Esophagus squamous epithelium (tissue), 5 donors: ENCODE data around the gene DHRS7C. TPM values are rescaled to one million over a fixed set of nuclear protein-coding genes. Genes with fewer than 3 reads are reported as not detected.

Experiments
- DNase-seq: peaks from one replicate; lab custom pipeline; 2025; lab: John Stamatoyannopoulos, UW
- H3K27ac ChIP-seq, 4 donors: fragments of 200-600 bp; sonication (generic); one replicate each; pipeline ENCODE4 v1.5.1; 2016 to 2019; ENCODE audit warnings: mild to moderate bottlenecking in 1 of 4
- H3K27me3 ChIP-seq, 4 donors: fragments of 200-600 bp; sonication (generic); 1 replicate in 3 of 4; 2 replicates in 1 of 4; pipeline versions ENCODE4 v1.5.1 to v1.6.0; 2017 to 2021; ENCODE audit warnings: antibody characterized with exemption in 1 of 4
- H3K36me3 ChIP-seq, 3 donors: fragments of 200-600 bp; sonication (generic); one replicate each; pipeline ENCODE4 v1.5.1; 2016 to 2019
- H3K4me1 ChIP-seq, 3 donors: fragments of 200-600 bp; sonication (generic); one replicate each; pipeline ENCODE4 v1.5.1; 2017 to 2019
- H3K4me3 ChIP-seq, 4 donors: fragments of 200-600 bp; sonication (generic); 1 replicate in 3 of 4; 2 replicates in 1 of 4; pipeline ENCODE4 v1.5.1; 2016 to 2019; ENCODE audit warnings: mild to moderate bottlenecking in 2 of 4, moderate library complexity in 1 of 4
- H3K9me3 ChIP-seq, 3 donors: fragments of 200-600 bp; sonication (generic); one replicate each; pipeline ENCODE4 v1.5.1; 2016 to 2019
- POLR2A ChIP-seq, 4 donors: fragments of 450-650 bp; IDR thresholded peaks; one replicate each; pipeline ENCODE4 v1.6.1; 2017; ENCODE audit warnings: antibody characterized with exemption in 4 of 4, mild to moderate bottlenecking in 4 of 4, moderate library complexity in 3 of 4
- WGBS, 2 donors: methylation state at CpG; one replicate each; pipeline ENCODE4 v1.1.5; 2018; 5-methylcytosine and 5-hydroxymethylcytosine counted together
- intact Hi-C: fragments of 100-400 bp; cut with DNase I; formaldehyde crosslinking; loops from one replicate; pipeline ENCODE4 v1.15.0; 2022
- total RNA-seq, 4 donors: library from RNA; depleted of rRNA; stranded (reverse); fragments of >200 nt; gene quantifications; one replicate each; pipeline ENCODE4 v1.1.0, GENCODE V29; 2016
- TF ChIP-seq, protein P1 (sequence below), 6 experiments: fragments of 450-650 bp in 4 of 6; fragments of 200-600 bp in 2 of 6; sonication (generic) in 2 of 6; IDR thresholded peaks; one replicate each; pipeline ENCODE4 v1.5.1; 2016 to 2019; ENCODE audit warnings: antibody characterized with exemption in 6 of 6, mild to moderate bottlenecking in 4 of 6, moderate library complexity in 4 of 6
- donor health status: DM: yes; HTN: yes; CAD: no.

DHRS7C gene
- total RNA-seq, 4 donors from 2014 or later, result not detected

DNA sequence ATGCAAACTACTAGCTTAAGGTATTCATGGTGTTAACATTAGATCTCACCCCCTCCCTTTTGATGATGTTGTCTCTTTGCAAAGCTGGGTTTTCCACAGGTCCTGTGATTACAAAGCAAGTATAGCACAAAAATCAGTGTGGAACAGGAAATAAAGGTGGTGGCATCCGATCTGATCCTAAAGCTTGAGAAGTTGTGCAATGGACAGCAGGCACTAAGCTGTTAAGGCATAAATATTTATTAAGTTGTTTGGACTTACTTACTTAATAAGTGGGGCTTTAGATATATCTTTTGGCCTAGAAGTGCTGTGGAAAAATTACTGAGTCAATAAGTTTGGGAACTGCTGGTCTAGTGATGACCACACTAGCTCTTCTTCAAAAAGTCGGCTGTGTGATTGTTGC lies 39.3 kb upstream of the DHRS7C start:
- no peak for DNase-seq
- intact Hi-C loops, result no loop called here
- no peaks in the 10 kb centered on the region for H3K4me1 ChIP-seq
- TF ChIP-seq, protein P1, sequence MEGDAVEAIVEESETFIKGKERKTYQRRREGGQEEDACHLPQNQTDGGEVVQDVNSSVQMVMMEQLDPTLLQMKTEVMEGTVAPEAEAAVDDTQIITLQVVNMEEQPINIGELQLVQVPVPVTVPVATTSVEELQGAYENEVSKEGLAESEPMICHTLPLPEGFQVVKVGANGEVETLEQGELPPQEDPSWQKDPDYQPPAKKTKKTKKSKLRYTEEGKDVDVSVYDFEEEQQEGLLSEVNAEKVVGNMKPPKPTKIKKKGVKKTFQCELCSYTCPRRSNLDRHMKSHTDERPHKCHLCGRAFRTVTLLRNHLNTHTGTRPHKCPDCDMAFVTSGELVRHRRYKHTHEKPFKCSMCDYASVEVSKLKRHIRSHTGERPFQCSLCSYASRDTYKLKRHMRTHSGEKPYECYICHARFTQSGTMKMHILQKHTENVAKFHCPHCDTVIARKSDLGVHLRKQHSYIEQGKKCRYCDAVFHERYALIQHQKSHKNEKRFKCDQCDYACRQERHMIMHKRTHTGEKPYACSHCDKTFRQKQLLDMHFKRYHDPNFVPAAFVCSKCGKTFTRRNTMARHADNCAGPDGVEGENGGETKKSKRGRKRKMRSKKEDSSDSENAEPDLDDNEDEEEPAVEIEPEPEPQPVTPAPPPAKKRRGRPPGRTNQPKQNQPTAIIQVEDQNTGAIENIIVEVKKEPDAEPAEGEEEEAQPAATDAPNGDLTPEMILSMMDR (IDR thresholded peaks at IDR 0.05), result no peak
- no peak for TF ChIP-seq POLR2A (IDR thresholded peaks at IDR 0.05)
- WGBS, 2 donors, result 74 to 83% methylated on average over 2 of the region's 2 CpGs
- no peaks in the 10 kb centered on the region for H3K36me3 ChIP-seq
- no peak overlapping the region for H3K4me3 ChIP-seq
- H3K27ac ChIP-seq, result no peak overlapping the region
- H3K9me3 ChIP-seq, result no peaks in the 10 kb centered on the region
- peaks cover 0 to 3% (median 0%) of the 10 kb centered on the region in 4 donors for H3K27me3 ChIP-seq

DNA sequence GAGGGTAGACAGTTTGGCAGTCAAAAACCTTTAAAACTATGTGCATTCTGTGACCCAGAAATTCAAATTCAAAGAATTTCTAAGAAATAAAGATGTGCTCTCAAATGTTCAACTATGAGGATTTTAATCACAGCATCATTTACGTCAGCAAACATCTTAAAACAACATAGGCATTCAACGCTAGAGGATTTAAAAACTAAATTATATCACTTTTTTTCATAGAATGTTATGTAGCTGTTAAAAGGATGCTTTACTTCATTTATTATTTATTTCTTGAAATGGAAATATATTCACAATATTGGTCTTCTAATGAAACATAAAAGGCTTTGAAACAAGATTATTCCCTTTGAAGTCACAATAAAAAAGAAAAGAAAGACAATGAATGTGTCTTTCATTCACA lies 38.0 kb upstream of the DHRS7C start:
- Histone ChIP-seq H3K27me3 (peaks cover 0 to 7% (median 0%) of the 10 kb centered on the region in 4 donors), H3K27ac (no peak overlapping the region), H3K36me3 (no peaks in the 10 kb centered on the region), H3K4me3 (no peak overlapping the region), H3K9me3 (no peaks in the 10 kb centered on the region), H3K4me1 (no peaks in the 10 kb centered on the region)
- no peak for DNase-seq
- no peak for TF ChIP-seq POLR2A (IDR thresholded peaks at IDR 0.05)
- TF ChIP-seq, protein P1 (IDR thresholded peaks at IDR 0.05), result no peak
- WGBS, 2 donors, result 61 to 78% methylated on average over 2 of the region's 2 CpGs
- intact Hi-C loops, result no loop called here

DNA sequence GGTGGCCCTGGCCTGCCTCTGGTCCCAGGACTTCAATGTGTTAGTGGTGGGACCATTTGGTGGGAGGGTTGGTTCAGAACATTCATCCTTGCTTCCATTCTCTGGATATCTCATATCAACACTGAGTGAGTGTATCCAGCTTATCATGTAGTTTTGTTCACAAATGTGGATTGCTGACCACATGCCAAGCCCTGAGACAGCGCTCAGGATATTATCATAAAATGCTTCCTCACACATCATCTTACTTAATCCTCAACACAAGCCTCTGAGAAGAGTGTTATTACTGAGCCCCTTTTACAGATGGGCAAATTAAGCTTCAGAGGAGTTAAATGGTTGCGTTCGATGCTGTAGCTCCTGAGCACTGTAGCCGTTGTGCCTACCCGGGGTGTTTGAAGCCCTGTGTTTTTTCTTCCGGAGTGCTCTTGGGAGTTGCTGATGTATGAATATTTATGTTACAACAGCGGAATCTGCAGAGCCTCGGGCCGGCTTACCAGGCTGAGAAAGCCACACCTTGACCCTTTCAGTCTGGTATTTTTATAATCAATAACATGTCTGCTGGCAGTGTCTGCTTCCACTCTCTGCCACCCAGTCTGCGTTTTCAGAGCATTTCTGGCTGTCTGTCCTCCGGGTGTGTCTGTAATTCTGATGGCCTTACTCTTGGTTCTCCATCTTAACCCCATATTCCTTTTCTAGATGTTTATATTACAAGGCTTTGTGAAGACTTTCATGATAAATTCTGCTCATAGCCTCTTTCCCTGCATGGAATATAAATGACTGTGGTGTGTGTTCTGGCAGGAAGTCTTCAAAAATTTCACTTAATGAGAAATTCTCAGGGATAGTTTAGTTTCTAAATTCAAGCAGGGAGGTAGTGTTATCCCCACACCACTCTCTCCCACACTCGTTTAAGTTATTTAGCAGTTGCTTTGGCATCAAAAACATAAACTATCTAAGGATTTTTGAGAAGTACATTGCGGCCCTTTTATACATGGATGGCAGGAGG lies 37.2 kb upstream of the DHRS7C start:
- no peaks in the 10 kb centered on the region for H3K9me3 ChIP-seq
- no peak for TF ChIP-seq POLR2A (IDR thresholded peaks at IDR 0.05)
- TF ChIP-seq, protein P1 (IDR thresholded peaks at IDR 0.05), result no peak
- no peak for DNase-seq
- intact Hi-C loops, result no loop called here
- no peaks in the 10 kb centered on the region for H3K4me1 ChIP-seq
- 50 to 65% methylated on average over 13 of the region's 13 CpGs for WGBS, 2 donors
- peaks cover 0 to 7% (median 0%) of the 10 kb centered on the region in 4 donors for H3K27me3 ChIP-seq
- H3K4me3 ChIP-seq, result no peak overlapping the region
- H3K27ac ChIP-seq, result peak overlapping the region in 1 of 4 donors; percentile 9
- H3K36me3 ChIP-seq, result no peaks in the 10 kb centered on the region

DNA sequence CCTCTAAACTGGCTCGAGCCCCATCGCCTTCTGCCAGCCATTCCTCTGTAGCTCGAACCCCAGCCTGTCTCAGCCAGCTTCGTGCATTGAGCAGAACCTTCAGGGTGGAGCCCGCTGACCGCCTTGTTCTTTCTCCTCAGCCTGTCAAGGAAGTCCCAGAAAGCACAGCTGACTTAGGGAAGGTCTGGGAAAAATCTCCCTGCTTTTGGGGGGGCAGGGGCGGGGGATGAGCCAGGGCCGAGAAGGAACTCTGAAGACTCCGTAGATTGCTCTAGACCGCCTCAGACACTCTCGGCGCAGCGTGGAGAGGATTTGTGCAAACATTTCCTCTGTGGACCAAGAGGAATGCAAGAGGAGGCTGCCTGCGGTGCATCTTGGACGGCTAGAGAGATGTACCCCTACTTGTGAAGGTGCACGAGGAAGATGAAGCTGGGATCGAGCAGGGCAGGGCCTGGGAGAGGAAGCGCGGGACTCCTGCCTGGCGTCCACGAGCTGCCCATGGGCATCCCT lies 34.3 kb upstream of the DHRS7C start, which contains the start of gene GLP2R:
GLP2R (plus strand) TSS at position 284 of the 510 bp plus-strand sequence; CDS start at position 424, 140 bp downstream.
- H3K27me3 ChIP-seq, result peaks cover 0 to 7% (median 0%) of the 10 kb centered on the region in 4 donors
- 59 to 62% methylated on average over 10 to 13 of the region's 21 CpGs for WGBS, 2 donors
- TF ChIP-seq, protein P1 (IDR thresholded peaks at IDR 0.05), result no peak
- no peak for TF ChIP-seq POLR2A (IDR thresholded peaks at IDR 0.05)
- H3K4me1 ChIP-seq, result no peaks in the 10 kb centered on the region
- intact Hi-C loops, result no loop called here
- no peak for DNase-seq
- H3K4me3 ChIP-seq, result no peak within 1 kb of the TSS
- no peaks in the 10 kb centered on the region for H3K9me3 ChIP-seq
- no peak within 1 kb of the TSS for H3K27ac ChIP-seq
- H3K36me3 ChIP-seq, result no peaks in the 10 kb centered on the region
